Parathyroid adenoma (tissue), 2 donors: ENCODE data around the gene LEKR1.

Experiments
- H2AFZ ChIP-seq: fragments of 300-600 bp; sonication (generic); one replicate; pipeline ENCODE4 v1.7.0; 2017; ENCODE audit warnings: antibody characterized with exemption, mild to moderate bottlenecking
- H3K27ac ChIP-seq: fragments of 300-600 bp; sonication (generic); one replicate; pipeline ENCODE4 v1.7.0; 2017
- H3K27me3 ChIP-seq: fragments of 300-600 bp; sonication (generic); one replicate; pipeline ENCODE4 v1.7.0; 2017; ENCODE audit warnings: low read length; ENCODE audit not compliant: control insufficient read depth, insufficient read depth
- H3K36me3 ChIP-seq: fragments of 300-600 bp; sonication (generic); one replicate; pipeline ENCODE4 v1.7.0; 2017; ENCODE audit warnings: low read length; ENCODE audit not compliant: control insufficient read depth, insufficient read depth
- H3K4me1 ChIP-seq: fragments of 300-600 bp; sonication (generic); one replicate; pipeline ENCODE4 v1.7.0; 2017; ENCODE audit warnings: control low read depth
- H3K4me2 ChIP-seq: fragments of 300-600 bp; sonication (generic); one replicate; pipeline ENCODE4 v1.7.0; 2017; ENCODE audit warnings: low read length
- H3K4me3 ChIP-seq: fragments of 300-600 bp; sonication (generic); one replicate; pipeline ENCODE4 v1.7.0; 2017; ENCODE audit warnings: low read depth, low read length
- H3K79me2 ChIP-seq: fragments of 300-600 bp; sonication (generic); one replicate; pipeline ENCODE4 v1.7.0; 2017; ENCODE audit warnings: control low read depth
- H3K9ac ChIP-seq: fragments of 300-600 bp; sonication (generic); one replicate; pipeline ENCODE4 v1.7.0; 2017; ENCODE audit warnings: mild to moderate bottlenecking
- H3K9me3 ChIP-seq: fragments of 300-600 bp; sonication (generic); one replicate; pipeline ENCODE4 v1.7.0; 2017; ENCODE audit warnings: low read length; ENCODE audit not compliant: control insufficient read depth
- TF ChIP-seq, protein P1 (sequence below): fragments of 300-600 bp; sonication (generic); IDR thresholded peaks from one replicate; pipeline ENCODE4 v1.7.0; 2017; ENCODE audit warnings: antibody characterized with exemption, mild to moderate bottlenecking
- donor health status: primary hyperparathyroidism.

LEKR1 gene

DNA sequence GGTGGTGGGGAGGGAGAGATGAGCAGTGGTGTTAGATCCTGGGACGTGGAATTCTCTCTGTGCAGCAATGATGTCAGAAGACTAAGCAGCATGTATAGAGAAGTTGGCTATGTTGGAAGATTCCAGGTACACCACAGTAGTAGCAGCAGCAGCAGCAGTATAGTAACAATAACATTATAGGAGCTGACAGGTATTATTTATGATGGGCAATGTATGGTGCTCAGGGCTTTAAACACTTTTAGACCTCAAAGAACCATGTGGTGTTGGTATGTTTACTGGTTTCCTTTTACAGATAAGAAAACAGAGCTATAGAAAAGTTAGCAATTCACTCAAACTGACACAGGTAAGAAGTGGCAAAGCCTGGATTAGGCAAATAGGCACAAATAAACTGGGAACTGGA lies 229.9 kb downstream of the LEKR1 start:
- H2AFZ ChIP-seq: no peak overlapping the region
- no peak overlapping the region for H3K27ac ChIP-seq
- no peaks in the 10 kb centered on the region for H3K9me3 ChIP-seq
- H3K4me2 ChIP-seq: no peak overlapping the region
- TF ChIP-seq, protein P1, sequence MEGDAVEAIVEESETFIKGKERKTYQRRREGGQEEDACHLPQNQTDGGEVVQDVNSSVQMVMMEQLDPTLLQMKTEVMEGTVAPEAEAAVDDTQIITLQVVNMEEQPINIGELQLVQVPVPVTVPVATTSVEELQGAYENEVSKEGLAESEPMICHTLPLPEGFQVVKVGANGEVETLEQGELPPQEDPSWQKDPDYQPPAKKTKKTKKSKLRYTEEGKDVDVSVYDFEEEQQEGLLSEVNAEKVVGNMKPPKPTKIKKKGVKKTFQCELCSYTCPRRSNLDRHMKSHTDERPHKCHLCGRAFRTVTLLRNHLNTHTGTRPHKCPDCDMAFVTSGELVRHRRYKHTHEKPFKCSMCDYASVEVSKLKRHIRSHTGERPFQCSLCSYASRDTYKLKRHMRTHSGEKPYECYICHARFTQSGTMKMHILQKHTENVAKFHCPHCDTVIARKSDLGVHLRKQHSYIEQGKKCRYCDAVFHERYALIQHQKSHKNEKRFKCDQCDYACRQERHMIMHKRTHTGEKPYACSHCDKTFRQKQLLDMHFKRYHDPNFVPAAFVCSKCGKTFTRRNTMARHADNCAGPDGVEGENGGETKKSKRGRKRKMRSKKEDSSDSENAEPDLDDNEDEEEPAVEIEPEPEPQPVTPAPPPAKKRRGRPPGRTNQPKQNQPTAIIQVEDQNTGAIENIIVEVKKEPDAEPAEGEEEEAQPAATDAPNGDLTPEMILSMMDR: no peak
- H3K36me3 ChIP-seq: no peaks in the 10 kb centered on the region
- no peak overlapping the region for H3K9ac ChIP-seq
- H3K79me2 ChIP-seq: no peaks in the 10 kb centered on the region
- no peak overlapping the region for H3K4me3 ChIP-seq
- H3K27me3 ChIP-seq: no peaks in the 10 kb centered on the region
- peaks cover 33% of the 10 kb centered on the region for H3K4me1 ChIP-seq

GRCh38 chr3:157058392-157059071 lies 232.4 kb downstream of the LEKR1 start:
- peak overlapping the region; percentile 43 for H2AFZ ChIP-seq
- H3K27me3 ChIP-seq: no peaks in the 10 kb centered on the region
- peaks cover 52% of the 10 kb centered on the region for H3K4me1 ChIP-seq
- no peaks in the 10 kb centered on the region for H3K9me3 ChIP-seq
- H3K36me3 ChIP-seq: no peaks in the 10 kb centered on the region
- TF ChIP-seq, protein P1: no peak
- no peak overlapping the region for H3K4me3 ChIP-seq
- no peak overlapping the region for H3K4me2 ChIP-seq
- H3K27ac ChIP-seq: peak overlapping the region; percentile 75
- no peaks in the 10 kb centered on the region for H3K79me2 ChIP-seq
- no peak overlapping the region for H3K9ac ChIP-seq

DNA sequence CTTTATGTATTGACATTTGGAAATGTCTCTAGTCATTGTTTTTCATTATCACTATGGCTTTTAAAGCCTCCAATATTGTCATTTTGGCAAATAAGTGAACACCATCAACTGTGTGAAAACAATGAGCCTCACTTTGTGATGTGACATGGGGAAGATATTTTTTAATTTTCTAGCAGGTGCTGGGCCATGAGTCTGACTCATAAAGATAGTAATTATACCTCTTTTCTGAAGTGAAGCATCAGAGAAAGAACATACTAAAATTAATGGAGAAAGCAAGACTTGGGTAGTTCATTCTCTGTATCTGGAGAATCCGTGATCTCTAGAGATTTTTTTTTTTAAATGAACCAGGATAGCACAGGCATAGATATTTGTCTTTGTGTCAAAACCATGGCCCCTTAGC lies 233.0 kb downstream of the LEKR1 start:
- H3K4me2 ChIP-seq: no peak overlapping the region
- H3K4me3 ChIP-seq: no peak overlapping the region
- peak overlapping the region; percentile 35 for H2AFZ ChIP-seq
- no peaks in the 10 kb centered on the region for H3K79me2 ChIP-seq
- TF ChIP-seq, protein P1: no peak
- H3K9ac ChIP-seq: no peak overlapping the region
- H3K36me3 ChIP-seq: no peaks in the 10 kb centered on the region
- H3K9me3 ChIP-seq: no peaks in the 10 kb centered on the region
- H3K27ac ChIP-seq: peak overlapping the region; percentile 75
- H3K27me3 ChIP-seq: no peaks in the 10 kb centered on the region
- peaks cover 55% of the 10 kb centered on the region for H3K4me1 ChIP-seq

GRCh38 chr3:157059661-157060060 lies 233.5 kb downstream of the LEKR1 start:
- H3K27me3 ChIP-seq: no peaks in the 10 kb centered on the region
- no peak overlapping the region for H2AFZ ChIP-seq
- H3K4me2 ChIP-seq: no peak overlapping the region
- no peaks in the 10 kb centered on the region for H3K79me2 ChIP-seq
- H3K9me3 ChIP-seq: no peaks in the 10 kb centered on the region
- H3K36me3 ChIP-seq: no peaks in the 10 kb centered on the region
- H3K4me1 ChIP-seq: peaks cover 56% of the 10 kb centered on the region
- H3K4me3 ChIP-seq: no peak overlapping the region
- H3K27ac ChIP-seq: peak overlapping the region; percentile 75
- TF ChIP-seq, protein P1: no peak
- H3K9ac ChIP-seq: no peak overlapping the region

GRCh38 chr3:157061265-157061664 lies 235.1 kb downstream of the LEKR1 start:
- Histone ChIP-seq H3K27ac (peak overlapping the region; percentile 75), H3K27me3 (no peaks in the 10 kb centered on the region), H3K79me2 (no peaks in the 10 kb centered on the region), H3K4me3 (no peak overlapping the region), H3K4me2 (no peak overlapping the region), H3K9ac (no peak overlapping the region), H3K4me1 (peaks cover 70% of the 10 kb centered on the region), H2AFZ (no peak overlapping the region), H3K36me3 (no peaks in the 10 kb centered on the region), H3K9me3 (no peaks in the 10 kb centered on the region)
- TF ChIP-seq, protein P1: no peak
